ENCODE data around the gene ACBD6.

GRCh38 chr1:180270530-180271271, 231.7 kb downstream of the ACBD6 start:
- TF ChIP-seq CTCF (IDR thresholded peaks at IDR 0.05) = peak in 1 of 3 donors; percentile 32
- TF ChIP-seq POLR2A (IDR thresholded peaks at IDR 0.05) = no peak

All from lower leg skin (tissue), 3 donors.